ENCODE results near the gene MIA. TPM values are rescaled to one million over a fixed set of nuclear protein-coding genes. Genes with fewer than 3 reads are reported as not detected.
"Not testable (repeated sequence)": the region's sequence is repeated elsewhere in the genome, so short reads cannot be mapped to it uniquely, and the experiment has no call there.

The MIA gene
- total and polyA plus RNA-seq, 2 donors (not counting 1 experiment from before 2014, with no cell fraction given): 0.99 TPM; not detected in 1

DNA sequence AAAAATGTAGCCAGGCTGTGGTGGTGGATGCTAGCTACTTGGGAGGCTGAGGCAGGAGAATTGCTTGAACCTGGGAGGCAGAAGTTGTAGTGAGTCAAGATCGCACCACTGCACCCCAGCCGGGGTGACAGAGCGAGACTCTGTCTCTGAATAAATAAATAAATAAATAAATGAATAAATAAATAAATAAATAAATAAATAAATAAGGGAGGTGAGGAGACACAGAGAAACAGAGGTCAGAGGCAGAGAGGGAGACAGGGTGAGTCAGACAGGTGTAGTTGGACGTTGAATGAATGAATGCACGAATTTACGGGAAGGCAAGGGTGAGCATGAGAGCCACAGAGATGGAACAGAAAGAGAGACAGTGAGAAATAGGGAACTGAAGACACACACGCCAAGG, 5.8 kb downstream of the MIA start:
- H3K79me2 ChIP-seq (ENCODE audit: control insufficient read depth, insufficient read depth, low read length): no peaks in the 10 kb centered on the region
- H3K4me3 ChIP-seq (replicated peaks in 1 of 4; ENCODE audit: control extremely low read depth in 1 of 4, insufficient read depth in 1 of 4, low read depth in 3 of 4, low read length in 4 of 4): no peak overlapping the region
- peaks cover 11% of the 10 kb centered on the region for H3K4me1 ChIP-seq (ENCODE audit: control insufficient read depth, extremely low read depth, insufficient read depth, low read length)
- no peak overlapping the region for H2AFZ ChIP-seq (ENCODE audit: low read length)
- peaks cover 1% of the 10 kb centered on the region for H3K36me3 ChIP-seq (ENCODE audit: control insufficient read depth, insufficient read depth, low read length)
- H4K20me1 ChIP-seq (ENCODE audit: control insufficient read depth, extremely low read depth, insufficient read depth, low read length): no peaks in the 10 kb centered on the region
- TF ChIP-seq EZH2 (IDR thresholded peaks at IDR 0.05; ENCODE audit: low read length, missing control alignments): no peak
- TF ChIP-seq, protein P1, sequence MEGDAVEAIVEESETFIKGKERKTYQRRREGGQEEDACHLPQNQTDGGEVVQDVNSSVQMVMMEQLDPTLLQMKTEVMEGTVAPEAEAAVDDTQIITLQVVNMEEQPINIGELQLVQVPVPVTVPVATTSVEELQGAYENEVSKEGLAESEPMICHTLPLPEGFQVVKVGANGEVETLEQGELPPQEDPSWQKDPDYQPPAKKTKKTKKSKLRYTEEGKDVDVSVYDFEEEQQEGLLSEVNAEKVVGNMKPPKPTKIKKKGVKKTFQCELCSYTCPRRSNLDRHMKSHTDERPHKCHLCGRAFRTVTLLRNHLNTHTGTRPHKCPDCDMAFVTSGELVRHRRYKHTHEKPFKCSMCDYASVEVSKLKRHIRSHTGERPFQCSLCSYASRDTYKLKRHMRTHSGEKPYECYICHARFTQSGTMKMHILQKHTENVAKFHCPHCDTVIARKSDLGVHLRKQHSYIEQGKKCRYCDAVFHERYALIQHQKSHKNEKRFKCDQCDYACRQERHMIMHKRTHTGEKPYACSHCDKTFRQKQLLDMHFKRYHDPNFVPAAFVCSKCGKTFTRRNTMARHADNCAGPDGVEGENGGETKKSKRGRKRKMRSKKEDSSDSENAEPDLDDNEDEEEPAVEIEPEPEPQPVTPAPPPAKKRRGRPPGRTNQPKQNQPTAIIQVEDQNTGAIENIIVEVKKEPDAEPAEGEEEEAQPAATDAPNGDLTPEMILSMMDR (conservative IDR thresholded peaks at IDR 0.05 in 1 of 2, IDR thresholded peaks at IDR 0.05 in 1 of 2; ENCODE audit: low read depth in 1 of 2, low read length in 2 of 2): no peak
- H3K27me3 ChIP-seq (ENCODE audit: control insufficient read depth, insufficient read depth, low read length): no peaks in the 10 kb centered on the region
- no peak overlapping the region for H3K27ac ChIP-seq (ENCODE audit: insufficient read depth, low read length)
- DNase-seq (ENCODE audit: low read depth in 2 of 2): no peak
- no peak overlapping the region for H3K4me2 ChIP-seq (ENCODE audit: extremely low read depth, insufficient read depth, low read length)
- no peaks in the 10 kb centered on the region for H3K9me3 ChIP-seq (ENCODE audit: control insufficient read depth, insufficient read depth, low read depth, low read length)
- no peak overlapping the region for H3K9ac ChIP-seq (ENCODE audit: insufficient read depth, low read length)

DNA sequence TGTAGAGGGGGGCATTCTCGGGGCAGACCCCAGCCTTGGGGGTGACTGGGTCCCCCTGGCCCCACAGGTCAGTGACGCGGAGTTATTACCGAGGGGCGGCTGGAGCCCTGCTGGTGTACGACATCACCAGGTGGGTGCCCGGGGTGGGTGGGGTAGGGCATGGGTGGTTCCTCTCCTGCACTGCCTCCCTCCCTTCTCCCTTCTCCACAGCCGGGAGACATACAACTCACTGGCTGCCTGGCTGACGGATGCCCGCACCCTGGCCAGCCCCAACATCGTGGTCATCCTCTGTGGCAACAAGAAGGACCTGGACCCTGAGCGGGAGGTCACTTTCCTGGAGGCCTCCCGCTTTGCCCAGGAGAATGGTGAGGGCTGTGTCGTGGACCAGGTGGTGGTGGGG, 8.4 kb downstream of the MIA start:
- no peak overlapping the region for H3K27ac ChIP-seq (ENCODE audit: insufficient read depth, low read length)
- H3K4me3 ChIP-seq (replicated peaks in 1 of 4; ENCODE audit: control extremely low read depth in 1 of 4, insufficient read depth in 1 of 4, low read depth in 3 of 4, low read length in 4 of 4): no peak overlapping the region
- TF ChIP-seq, protein P1 (conservative IDR thresholded peaks at IDR 0.05 in 1 of 2, IDR thresholded peaks at IDR 0.05 in 1 of 2; ENCODE audit: low read depth in 1 of 2, low read length in 2 of 2): no peak
- TF ChIP-seq EZH2 (IDR thresholded peaks at IDR 0.05; ENCODE audit: low read length, missing control alignments): no peak
- H3K4me1 ChIP-seq (ENCODE audit: control insufficient read depth, extremely low read depth, insufficient read depth, low read length): peaks cover 5% of the 10 kb centered on the region
- H3K9me3 ChIP-seq (ENCODE audit: control insufficient read depth, insufficient read depth, low read depth, low read length): no peaks in the 10 kb centered on the region
- no peaks in the 10 kb centered on the region for H3K79me2 ChIP-seq (ENCODE audit: control insufficient read depth, insufficient read depth, low read length)
- no peak overlapping the region for H2AFZ ChIP-seq (ENCODE audit: low read length)
- H3K27me3 ChIP-seq (ENCODE audit: control insufficient read depth, insufficient read depth, low read length): no peaks in the 10 kb centered on the region
- DNase-seq (ENCODE audit: low read depth in 2 of 2): no peak
- no peak overlapping the region for H3K4me2 ChIP-seq (ENCODE audit: extremely low read depth, insufficient read depth, low read length)
- no peaks in the 10 kb centered on the region for H4K20me1 ChIP-seq (ENCODE audit: control insufficient read depth, extremely low read depth, insufficient read depth, low read length)
- H3K9ac ChIP-seq (ENCODE audit: insufficient read depth, low read length): no peak overlapping the region
- H3K36me3 ChIP-seq (ENCODE audit: control insufficient read depth, insufficient read depth, low read length): peaks cover 3% of the 10 kb centered on the region

- H3K27ac ChIP-seq (ENCODE audit: insufficient read depth, low read length); H3K9ac ChIP-seq (ENCODE audit: insufficient read depth, low read length); H3K36me3 ChIP-seq (ENCODE audit: control insufficient read depth, insufficient read depth, low read length); H4K20me1 ChIP-seq (ENCODE audit: control insufficient read depth, extremely low read depth, insufficient read depth, low read length); H3K4me3 ChIP-seq (replicated peaks in 1 of 4; ENCODE audit: control extremely low read depth in 1 of 4, insufficient read depth in 1 of 4, low read depth in 3 of 4, low read length in 4 of 4); H3K4me1 ChIP-seq (ENCODE audit: control insufficient read depth, extremely low read depth, insufficient read depth, low read length); DNase-seq (ENCODE audit: low read depth in 2 of 2); H3K4me2 ChIP-seq (ENCODE audit: extremely low read depth, insufficient read depth, low read length); H3K9me3 ChIP-seq (ENCODE audit: control insufficient read depth, insufficient read depth, low read depth, low read length); H2AFZ ChIP-seq (ENCODE audit: low read length); H3K27me3 ChIP-seq (ENCODE audit: control insufficient read depth, insufficient read depth, low read length); H3K79me2 ChIP-seq (ENCODE audit: control insufficient read depth, insufficient read depth, low read length): not testable (repeated sequence)
These were observed 8.8 kb downstream of the MIA start for GRCh38 chr19:40784146-40784545.

Measured in fibroblast of lung (primary cell).